AG04449 (cell line): Measurements from ENCODE around the gene NAALADL2.

Source experiments
- CTCF ChIA-PET: fragments of 350-600 bp; formaldehyde crosslinking; extraction: SDS; loops from one replicate; lab custom pipeline; 2021; ENCODE audit warnings: antibody characterized with exemption; lab: Yijun Ruan, JAX
- POLR2A ChIA-PET: fragments of 400-600, 350-600 bp; formaldehyde crosslinking; extraction: SDS; loops from one replicate; lab custom pipeline; 2020; ENCODE audit warnings: antibody characterized with exemption, inconsistent platforms; lab: Yijun Ruan, JAX
- DNase-seq: peaks from one replicate; pipeline ENCODE4 v3.0.0-alpha.2; 2010; ENCODE audit warnings: low read depth, low spot score
- H3K4me3 ChIP-seq: 2 replicates; pipeline ENCODE4 v1.5.1; 2011; ENCODE audit warnings: low read depth, mild to moderate bottlenecking, control low read depth, low read length
- CTCF ChIP-seq: IDR thresholded peaks from one replicate; pipeline ENCODE4 v1.5.1; 2011; ENCODE audit warnings: mild to moderate bottlenecking, moderate library complexity, low read length, control low read depth, inconsistent platforms; ENCODE audit not compliant: insufficient read depth; ENCODE audit errors: missing control alignments

The NAALADL2 gene

GRCh38 chr3:174822320-174822719 is 36.8 kb upstream of the NAALADL2 start:
- no peak for TF ChIP-seq CTCF
- ChIA-PET CTCF (interaction anchor here (1.7 kb wide), 1 partner anchor 10 kb away, joined by 4 read pairs; no protein-coding TSS in a partner anchor), POLR2A (no interaction called here)
- H3K4me3 ChIP-seq = no peak overlapping the region
- DNase-seq = no peak

- no peak for TF ChIP-seq CTCF
- H3K4me3 ChIP-seq = no peak overlapping the region
- POLR2A ChIA-PET = no interaction called here
- CTCF ChIA-PET = no interaction called here
- DNase-seq = no peak
Measured at GRCh38 chr3:174826069-174826468, 33.1 kb upstream of the NAALADL2 start.

GRCh38 chr3:174844746-174845145 is 14.4 kb upstream of the NAALADL2 start:
- DNase-seq = no peak
- TF ChIP-seq CTCF = no peak
- ChIA-PET CTCF (no interaction called here), POLR2A (no interaction called here)
- H3K4me3 ChIP-seq = no peak overlapping the region

- no peak for DNase-seq
- H3K4me3 ChIP-seq = no peak overlapping the region
- POLR2A ChIA-PET = no interaction called here
- CTCF ChIA-PET = no interaction called here
- no peak for TF ChIP-seq CTCF
Measured at GRCh38 chr3:174846055-174846454, 13.1 kb upstream of the NAALADL2 start.

- H3K4me3 ChIP-seq = no peak overlapping the region
- ChIA-PET CTCF (no interaction called here), POLR2A (no interaction called here)
- no peak for DNase-seq
- no peak for TF ChIP-seq CTCF
Measured at GRCh38 chr3:174854987-174855386, 4.1 kb upstream of the NAALADL2 start.

GRCh38 chr3:174857301-174857700 is 1.8 kb upstream of the NAALADL2 start:
- ChIA-PET CTCF (no interaction called here), POLR2A (no interaction called here)
- no peak overlapping the region for H3K4me3 ChIP-seq
- no peak for DNase-seq
- TF ChIP-seq CTCF = no peak
